Measurements from ENCODE around the gene LRRC74A. TPM values are rescaled to one million over a fixed set of nuclear protein-coding genes. Genes with fewer than 3 reads are reported as not detected.
A peak's percentile ranks its signal among the peaks of the same experiment; 100 is the strongest.

LRRC74A gene
- total RNA-seq (not detected), polyA plus RNA-seq (not detected)

GRCh38 chr14:76826122-76826521, at the start of gene LRRC74A:
LRRC74A (plus strand) TSS chr14:76826408; CDS start chr14:76826698, 290 bp downstream.
- H3K9me3 ChIP-seq (ENCODE audit: control insufficient read depth in 1 of 2, low read length in 2 of 2): no peaks in the 10 kb centered on the region
- no peaks in the 10 kb centered on the region for H3K36me3 ChIP-seq (ENCODE audit: insufficient read depth, low read length)
- no peaks in the 10 kb centered on the region for H3K4me1 ChIP-seq (ENCODE audit: insufficient read depth, low read length)
- H3K4me1 Mint-ChIP-seq: no peaks in the 10 kb centered on the region
- H3K27ac Mint-ChIP-seq: no peak within 1 kb of the TSS
- H3K27me3 ChIP-seq (ENCODE audit: insufficient read depth, low read length): no peaks in the 10 kb centered on the region
- H3K27ac ChIP-seq (ENCODE audit: low read depth, low read length): no peak within 1 kb of the TSS
- H3K4me3 ChIP-seq (ENCODE audit: low read length in 2 of 2): no peak within 1 kb of the TSS
- peak within 1 kb of the TSS in 1 of 8 donors; percentile 13 for H3K4me3 Mint-ChIP-seq
- H3K9me3 Mint-ChIP-seq: no peaks in the 10 kb centered on the region
- H3K27me3 Mint-ChIP-seq: peaks cover 7 to 8% of the 10 kb centered on the region in 2 donors
- POLR2A ChIA-PET (ENCODE audit: partially characterized antibody): no interaction called here
- intact Hi-C loops (cut with micrococcal nuclease): no loop called here
- no peaks in the 10 kb centered on the region for H3K36me3 Mint-ChIP-seq
- no peak for DNase-seq
- CTCF ChIA-PET (ENCODE audit: partially characterized antibody): no interaction called here

- no peak overlapping the region for H3K27ac ChIP-seq (ENCODE audit: low read depth, low read length)
- intact Hi-C loops (cut with micrococcal nuclease): no loop called here
- peaks cover 5% of the 10 kb centered on the region for H3K4me1 ChIP-seq (ENCODE audit: insufficient read depth, low read length)
- no peak overlapping the region for H3K4me3 Mint-ChIP-seq
- H3K9me3 ChIP-seq (ENCODE audit: control insufficient read depth in 1 of 2, low read length in 2 of 2): no peaks in the 10 kb centered on the region
- ChIA-PET POLR2A (ENCODE audit: partially characterized antibody) (interaction anchor here (1.0 to 1.3 kb wide), 2 partner anchors 8 to 15 kb away, joined by 3 read pairs; partner anchors contain the start of gene VASH1), CTCF (ENCODE audit: partially characterized antibody) (interaction anchor here (1.1 to 1.4 kb wide), 5 partner anchors 9 to 67 kb away, joined by 3 to 7 read pairs (median 4); no protein-coding TSS in a partner anchor)
- no peak overlapping the region for H3K4me3 ChIP-seq (ENCODE audit: low read length in 2 of 2)
- DNase-seq: no peak
- peaks cover 1 to 7% (median 4%) of the 10 kb centered on the region in 4 donors for H3K4me1 Mint-ChIP-seq
- no peaks in the 10 kb centered on the region for H3K36me3 ChIP-seq (ENCODE audit: insufficient read depth, low read length)
- H3K27me3 Mint-ChIP-seq: no peaks in the 10 kb centered on the region
- H3K27ac Mint-ChIP-seq: no peak overlapping the region
- peaks cover 0 to 5% of the 10 kb centered on the region in 2 donors for H3K36me3 Mint-ChIP-seq
- H3K27me3 ChIP-seq (ENCODE audit: insufficient read depth, low read length): no peaks in the 10 kb centered on the region
- H3K9me3 Mint-ChIP-seq: no peaks in the 10 kb centered on the region
These were observed 49.6 kb upstream of the LRRC74A start for GRCh38 chr14:76776428-76777251.

DNA sequence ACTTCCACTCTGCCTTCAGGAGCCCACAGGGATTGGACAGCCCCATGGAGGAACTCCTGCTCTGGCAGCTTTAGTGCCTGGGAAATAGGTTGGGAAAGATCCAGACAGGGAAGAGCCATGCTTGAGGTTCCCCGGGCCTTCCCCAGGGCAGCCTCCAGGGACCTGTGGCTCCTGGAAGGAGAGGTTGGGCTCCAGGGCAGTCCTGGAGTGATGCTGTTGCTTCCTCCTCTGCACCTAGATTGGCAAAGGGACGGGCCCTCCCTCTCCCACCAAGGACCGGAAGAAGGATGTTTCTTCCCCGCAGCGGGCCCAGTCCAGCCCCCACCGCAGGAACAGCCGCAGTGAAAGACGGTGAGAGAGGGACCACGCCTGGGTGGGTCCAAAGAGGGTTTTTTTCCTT, 48.5 kb upstream of the LRRC74A start:
- Histone ChIP-seq H3K27me3 (ENCODE audit: insufficient read depth, low read length) (no peaks in the 10 kb centered on the region), H3K27ac (ENCODE audit: low read depth, low read length) (no peak overlapping the region), H3K36me3 (ENCODE audit: insufficient read depth, low read length) (no peaks in the 10 kb centered on the region), H3K4me1 (ENCODE audit: insufficient read depth, low read length) (peaks cover 16% of the 10 kb centered on the region), H3K4me3 (ENCODE audit: low read length in 2 of 2) (no peak overlapping the region), H3K9me3 (ENCODE audit: control insufficient read depth in 1 of 2, low read length in 2 of 2) (no peaks in the 10 kb centered on the region)
- CTCF ChIA-PET (ENCODE audit: partially characterized antibody): interaction anchor here (1.3 to 1.4 kb wide), 2 partner anchors 62 to 68 kb away, joined by 4 to 7 read pairs; no protein-coding TSS in a partner anchor
- no peak for DNase-seq
- Mint-ChIP-seq H3K27me3 (no peaks in the 10 kb centered on the region), H3K36me3 (peaks cover 5% of the 10 kb centered on the region in 2 donors), H3K4me3 (no peak overlapping the region), H3K9me3 (no peaks in the 10 kb centered on the region), H3K27ac (no peak overlapping the region), H3K4me1 (peaks cover 4 to 11% (median 8%) of the 10 kb centered on the region in 4 donors)
- intact Hi-C loops (cut with micrococcal nuclease): no loop called here
- POLR2A ChIA-PET (ENCODE audit: partially characterized antibody): interaction anchor here (1.3 kb wide), 1 partner anchor 9 kb away, joined by 3 read pairs; no protein-coding TSS in a partner anchor

GRCh38 chr14:76778546-76779215, 47.5 kb upstream of the LRRC74A start:
- no peaks in the 10 kb centered on the region for H3K9me3 ChIP-seq (ENCODE audit: control insufficient read depth in 1 of 2, low read length in 2 of 2)
- peaks cover 25% of the 10 kb centered on the region for H3K4me1 ChIP-seq (ENCODE audit: insufficient read depth, low read length)
- H3K36me3 ChIP-seq (ENCODE audit: insufficient read depth, low read length): no peaks in the 10 kb centered on the region
- no peak overlapping the region for H3K4me3 Mint-ChIP-seq
- H3K27ac ChIP-seq (ENCODE audit: low read depth, low read length): no peak overlapping the region
- H3K27me3 ChIP-seq (ENCODE audit: insufficient read depth, low read length): no peaks in the 10 kb centered on the region
- no peak for DNase-seq
- peaks cover 5 to 14% of the 10 kb centered on the region in 2 donors for H3K36me3 Mint-ChIP-seq
- H3K27ac Mint-ChIP-seq: peak overlapping the region in 2 of 7 donors; percentile 24 to 65
- H3K4me3 ChIP-seq (ENCODE audit: low read length in 2 of 2): no peak overlapping the region
- ChIA-PET POLR2A (ENCODE audit: partially characterized antibody) (interaction anchor here (1.2 kb wide), 1 partner anchor 10 kb away, joined by 3 read pairs; no protein-coding TSS in a partner anchor), CTCF (ENCODE audit: partially characterized antibody) (interaction anchor here (1.4 kb wide), 1 partner anchor 63 kb away, joined by 4 read pairs; no protein-coding TSS in a partner anchor)
- no peaks in the 10 kb centered on the region for H3K9me3 Mint-ChIP-seq
- no peaks in the 10 kb centered on the region for H3K27me3 Mint-ChIP-seq
- intact Hi-C loops (cut with micrococcal nuclease): no loop called here
- H3K4me1 Mint-ChIP-seq: peaks cover 12 to 20% (median 16%) of the 10 kb centered on the region in 4 donors

- ChIA-PET CTCF (ENCODE audit: partially characterized antibody) (interaction anchor here (1.5 to 10.5 kb wide), 2 partner anchors 32 to 71 kb away, joined by 3 to 209 read pairs; no protein-coding TSS in a partner anchor), POLR2A (ENCODE audit: partially characterized antibody) (interaction anchor here (1.2 kb wide), 1 partner anchor 11 kb away, joined by 3 read pairs; no protein-coding TSS in a partner anchor)
- H3K27me3 Mint-ChIP-seq: no peaks in the 10 kb centered on the region
- H3K36me3 Mint-ChIP-seq: peaks cover 5 to 14% of the 10 kb centered on the region in 2 donors
- H3K4me1 Mint-ChIP-seq: peaks cover 12 to 20% (median 16%) of the 10 kb centered on the region in 4 donors
- DNase-seq: no peak
- no peaks in the 10 kb centered on the region for H3K27me3 ChIP-seq (ENCODE audit: insufficient read depth, low read length)
- peak overlapping the region in 3 of 7 donors; percentile 24 to 58 (median 43) for H3K27ac Mint-ChIP-seq
- peaks cover 25% of the 10 kb centered on the region for H3K4me1 ChIP-seq (ENCODE audit: insufficient read depth, low read length)
- H3K4me3 Mint-ChIP-seq: no peak overlapping the region
- no peak overlapping the region for H3K4me3 ChIP-seq (ENCODE audit: low read length in 2 of 2)
- no peaks in the 10 kb centered on the region for H3K9me3 Mint-ChIP-seq
- H3K9me3 ChIP-seq (ENCODE audit: control insufficient read depth in 1 of 2, low read length in 2 of 2): no peaks in the 10 kb centered on the region
- no peak overlapping the region for H3K27ac ChIP-seq (ENCODE audit: low read depth, low read length)
- intact Hi-C loops (cut with micrococcal nuclease): no loop called here
- no peaks in the 10 kb centered on the region for H3K36me3 ChIP-seq (ENCODE audit: insufficient read depth, low read length)
These were observed 46.8 kb upstream of the LRRC74A start for GRCh38 chr14:76779221-76780057.

- CTCF ChIA-PET (ENCODE audit: partially characterized antibody): interaction anchor here (1.5 to 10.5 kb wide), 2 partner anchors 32 to 71 kb away, joined by 3 to 209 read pairs; no protein-coding TSS in a partner anchor
- Histone ChIP-seq H3K4me3 (ENCODE audit: low read length in 2 of 2) (no peak overlapping the region), H3K27ac (ENCODE audit: low read depth, low read length) (no peak overlapping the region), H3K36me3 (ENCODE audit: insufficient read depth, low read length) (no peaks in the 10 kb centered on the region), H3K27me3 (ENCODE audit: insufficient read depth, low read length) (no peaks in the 10 kb centered on the region), H3K9me3 (ENCODE audit: control insufficient read depth in 1 of 2, low read length in 2 of 2) (no peaks in the 10 kb centered on the region), H3K4me1 (ENCODE audit: insufficient read depth, low read length) (peaks cover 25% of the 10 kb centered on the region)
- H3K9me3 Mint-ChIP-seq: no peaks in the 10 kb centered on the region
- peaks cover 5 to 18% of the 10 kb centered on the region in 2 donors for H3K36me3 Mint-ChIP-seq
- H3K4me1 Mint-ChIP-seq: peaks cover 14 to 24% (median 17%) of the 10 kb centered on the region in 4 donors
- intact Hi-C loops (cut with micrococcal nuclease): no loop called here
- no peak for DNase-seq
- H3K4me3 Mint-ChIP-seq: no peak overlapping the region
- peak overlapping the region in 3 of 7 donors; percentile 24 to 58 (median 57) for H3K27ac Mint-ChIP-seq
- POLR2A ChIA-PET (ENCODE audit: partially characterized antibody): no interaction called here
- H3K27me3 Mint-ChIP-seq: no peaks in the 10 kb centered on the region
These were observed 46.2 kb upstream of the LRRC74A start for GRCh38 chr14:76780058-76780345.
